Mesodermal cell (in vitro differentiated cells): ENCODE measurements around the gene DDIAS.
"Not testable (repeated sequence)": the region's sequence is repeated elsewhere in the genome, so short reads cannot be mapped to it uniquely, and the experiment has no call there.

Source experiments
- H3K27ac ChIP-seq: 2 replicates; pipeline ENCODE4 v1.7.0; 2013; ENCODE audit warnings: mild to moderate bottlenecking, low read depth, low read length, moderate library complexity; ENCODE audit not compliant: severe bottlenecking
- H3K36me3 ChIP-seq: 2 replicates; pipeline ENCODE4 v1.7.1; 2013; ENCODE audit warnings: mild to moderate bottlenecking, low read length, moderate library complexity; ENCODE audit not compliant: control insufficient read depth, insufficient read depth
- H3K4me1 ChIP-seq: one replicate; pipeline ENCODE4 v1.7.1; 2013; ENCODE audit warnings: mild to moderate bottlenecking, low read length; ENCODE audit not compliant: insufficient read depth, control insufficient read depth, poor library complexity, severe bottlenecking
- H3K4me3 ChIP-seq: 2 replicates; pipeline ENCODE4 v1.7.0; 2013; ENCODE audit warnings: low read length, control low read depth, mild to moderate bottlenecking; ENCODE audit not compliant: insufficient read depth, poor library complexity, severe bottlenecking; ENCODE audit errors: extremely low read depth
- H3K9me3 ChIP-seq: 2 replicates; pipeline ENCODE4 v1.7.1; 2013; ENCODE audit warnings: mild to moderate bottlenecking, low read length, moderate library complexity; ENCODE audit not compliant: control insufficient read depth
- WGBS, 2 experiments: methylation state at CpG; one replicate each; pipeline ENCODE4 v1.1.5; 2013; ENCODE audit warnings: missing lambda C conversion rate in 2 of 2; ENCODE audit not compliant: insufficient coverage in 2 of 2; 5-methylcytosine and 5-hydroxymethylcytosine counted together

The DDIAS gene

GRCh38 chr11:82971519-82971946, 70.0 kb downstream of the DDIAS start:
- not testable (repeated sequence) for H3K4me1 ChIP-seq, H3K9me3 ChIP-seq, H3K36me3 ChIP-seq, H3K4me3 ChIP-seq, H3K27ac ChIP-seq
- WGBS, 2 experiments = 86 to 98% methylated on average over 1 to 7 of the region's 8 CpGs

- H3K9me3 ChIP-seq = no peaks in the 10 kb centered on the region
- H3K36me3 ChIP-seq = no peaks in the 10 kb centered on the region
- no peaks in the 10 kb centered on the region for H3K4me1 ChIP-seq
- H3K27ac ChIP-seq = no peak overlapping the region
- H3K4me3 ChIP-seq = no peak overlapping the region
- 90 to 100% methylated on average over 1 of the region's 1 CpG for WGBS, 2 experiments
Observed at GRCh38 chr11:82972103-82972502, 70.6 kb downstream of the DDIAS start.

GRCh38 chr11:82974135-82974534, 72.6 kb downstream of the DDIAS start:
- WGBS, 2 experiments = no CpG with 5 or more reads among the region's 2 CpGs

GRCh38 chr11:82974851-82975250, 73.3 kb downstream of the DDIAS start:
- WGBS, 2 experiments = no CpG with 5 or more reads among the region's 2 CpGs
- H3K4me3 ChIP-seq = no peak overlapping the region

More at GRCh38 chr11:82974135-82974534, 72.6 kb downstream of the DDIAS start:
- no peaks in the 10 kb centered on the region for H3K36me3 ChIP-seq
- no peak overlapping the region for H3K4me3 ChIP-seq
- H3K27ac ChIP-seq = no peak overlapping the region
- H3K9me3 ChIP-seq = no peaks in the 10 kb centered on the region
- no peaks in the 10 kb centered on the region for H3K4me1 ChIP-seq

GRCh38 chr11:82975882-82976281, 74.3 kb downstream of the DDIAS start:
- H3K4me3 ChIP-seq = no peak overlapping the region
- no peaks in the 10 kb centered on the region for H3K9me3 ChIP-seq
- no peak overlapping the region for H3K27ac ChIP-seq
- peaks cover 16% of the 10 kb centered on the region for H3K4me1 ChIP-seq
- H3K36me3 ChIP-seq = no peaks in the 10 kb centered on the region

More at GRCh38 chr11:82974851-82975250, 73.3 kb downstream of the DDIAS start:
- H3K4me1 ChIP-seq = peaks cover 6% of the 10 kb centered on the region
- no peaks in the 10 kb centered on the region for H3K36me3 ChIP-seq
- H3K27ac ChIP-seq = no peak overlapping the region
- H3K9me3 ChIP-seq = no peaks in the 10 kb centered on the region

GRCh38 chr11:82976786-82977185, 75.2 kb downstream of the DDIAS start:
- Histone ChIP-seq H3K36me3 (peaks cover 5% of the 10 kb centered on the region), H3K4me3 (no peak overlapping the region), H3K9me3 (no peaks in the 10 kb centered on the region), H3K4me1 (peaks cover 17% of the 10 kb centered on the region), H3K27ac (no peak overlapping the region)

- no peak overlapping the region for H3K4me3 ChIP-seq
- peaks cover 8% of the 10 kb centered on the region for H3K36me3 ChIP-seq
- peaks cover 17% of the 10 kb centered on the region for H3K4me1 ChIP-seq
- H3K27ac ChIP-seq = no peak overlapping the region
- WGBS, 2 experiments = 95 to 100% methylated on average over 2 to 4 of the region's 6 CpGs
- no peaks in the 10 kb centered on the region for H3K9me3 ChIP-seq
Observed at GRCh38 chr11:82978422-82979099, 77.0 kb downstream of the DDIAS start.

- H3K4me1 ChIP-seq = peaks cover 17% of the 10 kb centered on the region
- H3K9me3 ChIP-seq = no peaks in the 10 kb centered on the region
- no peak overlapping the region for H3K27ac ChIP-seq
- peaks cover 15% of the 10 kb centered on the region for H3K36me3 ChIP-seq
- H3K4me3 ChIP-seq = no peak overlapping the region
Observed at GRCh38 chr11:82979824-82980223, 78.3 kb downstream of the DDIAS start.

GRCh38 chr11:82980292-82980691, 78.8 kb downstream of the DDIAS start:
- Histone ChIP-seq H3K4me3 (no peak overlapping the region), H3K36me3 (peaks cover 15% of the 10 kb centered on the region), H3K9me3 (no peaks in the 10 kb centered on the region), H3K4me1 (peaks cover 17% of the 10 kb centered on the region), H3K27ac (no peak overlapping the region)

GRCh38 chr11:82980947-82981346, 79.4 kb downstream of the DDIAS start:
- peaks cover 15% of the 10 kb centered on the region for H3K36me3 ChIP-seq
- no peak overlapping the region for H3K27ac ChIP-seq
- H3K4me3 ChIP-seq = no peak overlapping the region
- H3K4me1 ChIP-seq = peaks cover 17% of the 10 kb centered on the region
- no peaks in the 10 kb centered on the region for H3K9me3 ChIP-seq
- 94 to 100% methylated on average over 1 to 2 of the region's 4 CpGs for WGBS, 2 experiments

GRCh38 chr11:82981852-82982251, 80.3 kb downstream of the DDIAS start:
- Histone ChIP-seq H3K27ac (no peak overlapping the region), H3K36me3 (peaks cover 19% of the 10 kb centered on the region), H3K4me1 (peaks cover 17% of the 10 kb centered on the region), H3K9me3 (no peaks in the 10 kb centered on the region), H3K4me3 (no peak overlapping the region)
- 93 to 97% methylated on average over 4 to 6 of the region's 6 CpGs for WGBS, 2 experiments
